Stimulated activated CD8-positive, alpha-beta memory T cell treated with anti-CD3 and anti-CD28 coated beads, Interleukin-4, amount 100 ng/mL, for 1 hour (primary cell): ENCODE measurements around the gene TTC12.

Experiments used
- DNase-seq, 2 donors: peaks; one replicate each; pipeline ENCODE4 v3.0.0-alpha.2; 2020; ENCODE audit warnings: low read depth in 2 of 2, low spot score in 1 of 2

Gene TTC12

GRCh38 chr11:113319085-113319484 is 4.7 kb downstream of the TTC12 start:
- no peak for DNase-seq

GRCh38 chr11:113322158-113322557 is 7.8 kb downstream of the TTC12 start:
- no peak for DNase-seq

- DNase-seq: no peak
Measured at GRCh38 chr11:113324250-113324649, 9.9 kb downstream of the TTC12 start.

GRCh38 chr11:113329725-113330124 is 15.3 kb downstream of the TTC12 start:
- DNase-seq: no peak

- no peak for DNase-seq
Measured at GRCh38 chr11:113331441-113331840, 17.1 kb downstream of the TTC12 start.

GRCh38 chr11:113332023-113332422 is 17.6 kb downstream of the TTC12 start:
- DNase-seq: no peak

GRCh38 chr11:113332638-113333329 is 18.4 kb downstream of the TTC12 start:
- DNase-seq: no peak

GRCh38 chr11:113334183-113334582 is 19.8 kb downstream of the TTC12 start:
- DNase-seq: no peak

- DNase-seq: no peak
Measured at GRCh38 chr11:113338730-113339129, 24.3 kb downstream of the TTC12 start.

- DNase-seq: no peak
Measured at GRCh38 chr11:113339929-113340589, 25.7 kb downstream of the TTC12 start.

GRCh38 chr11:113341388-113342165 is 27.2 kb downstream of the TTC12 start:
- no peak for DNase-seq

GRCh38 chr11:113345978-113346377 is 31.6 kb downstream of the TTC12 start:
- no peak for DNase-seq

- DNase-seq: no peak
Measured at GRCh38 chr11:113349528-113349927, 35.1 kb downstream of the TTC12 start.

GRCh38 chr11:113350336-113351067 is 36.1 kb downstream of the TTC12 start:
- no peak for DNase-seq

- no peak for DNase-seq
Measured at GRCh38 chr11:113351068-113351450, 36.7 kb downstream of the TTC12 start.

- no peak for DNase-seq
Measured at GRCh38 chr11:113351480-113351879, 37.1 kb downstream of the TTC12 start.

GRCh38 chr11:113356203-113356602 is 41.8 kb downstream of the TTC12 start:
- DNase-seq: no peak

- no peak for DNase-seq
Measured at GRCh38 chr11:113363406-113363805, 49.0 kb downstream of the TTC12 start.

- no peak for DNase-seq
Measured at GRCh38 chr11:113363996-113364641, 49.7 kb downstream of the TTC12 start.

GRCh38 chr11:113365895-113366294 is 51.5 kb downstream of the TTC12 start:
- no peak for DNase-seq

GRCh38 chr11:113369411-113369810 is 55.0 kb downstream of the TTC12 start:
- no peak for DNase-seq
